Thoracic aorta (tissue), 2 donors: ENCODE measurements around the gene RAB20. TPM values are rescaled to one million over a fixed set of nuclear protein-coding genes. Genes with fewer than 3 reads are reported as not detected.

Experiments
- ATAC-seq: fragments of 150-250 bp; one replicate; pipeline ENCODE4 v1.8.0; 2017; ENCODE audit warnings: low read depth; ENCODE audit not compliant: insufficient number of reproducible peaks, low FRiP score
- DNase-seq: peaks from one replicate; pipeline ENCODE4 v3.0.0-alpha.2; 2020; ENCODE audit warnings: low spot score
- H3K27ac ChIP-seq, 2 donors: fragments of 200-600 bp; sonication (generic); 1 replicate in 1 of 2; 2 replicates in 1 of 2; pipeline ENCODE4 v1.5.1; 2016; ENCODE audit warnings: mild to moderate bottlenecking in 2 of 2, moderate library complexity in 2 of 2
- H3K27me3 ChIP-seq: fragments of 200-600 bp; sonication (generic); replicated peaks from 2 replicates; pipeline ENCODE4 v1.6.0; 2016; ENCODE audit warnings: mild to moderate bottlenecking; ENCODE audit not compliant: insufficient read depth
- H3K36me3 ChIP-seq: fragments of 200-600 bp; sonication (generic); one replicate; pipeline ENCODE4 v1.5.1; 2016
- H3K4me1 ChIP-seq, 2 donors: fragments of 200-600 bp; sonication (generic); 1 replicate in 1 of 2; 2 replicates in 1 of 2; pipeline versions ENCODE4 v1.5.1 to v1.6.0; 2016; ENCODE audit warnings: low read depth in 2 of 2, mild to moderate bottlenecking in 1 of 2; ENCODE audit not compliant: control insufficient read depth in 1 of 2
- H3K4me3 ChIP-seq: fragments of 200-600 bp; sonication (generic); 2 replicates; pipeline ENCODE4 v1.5.1; 2016; ENCODE audit warnings: mild to moderate bottlenecking
- H3K9me3 ChIP-seq: fragments of 200-600 bp; sonication (generic); 2 replicates; pipeline ENCODE4 v1.5.1; 2016
- CTCF ChIP-seq: fragments of 200-600 bp; sonication (generic); IDR thresholded peaks from one replicate; pipeline ENCODE4 v1.5.1; 2019; ENCODE audit warnings: antibody characterized with exemption
- total RNA-seq, 2 donors: library from RNA; depleted of rRNA; stranded (reverse); fragments of >200 nt; gene quantifications; one replicate each; pipeline versions ENCODE4 v1.1.0 to v1.2.3, GENCODE V29; 2016

Gene RAB20
- total RNA-seq, 2 donors from 2014 or later = 22.6 to 34.5 TPM

- no peak overlapping the region for H3K4me3 ChIP-seq
- H3K27ac ChIP-seq = no peak overlapping the region
Measured at GRCh38 chr13:110557610-110558305, 3.8 kb downstream of the RAB20 start.

GRCh38 chr13:110557082-110557481, 4.4 kb downstream of the RAB20 start:
- no peak for TF ChIP-seq CTCF
- H3K4me3 ChIP-seq = no peak overlapping the region
- no peaks in the 10 kb centered on the region for H3K36me3 ChIP-seq
- H3K9me3 ChIP-seq = no peaks in the 10 kb centered on the region
- H3K27ac ChIP-seq = no peak overlapping the region
- no peaks in the 10 kb centered on the region for H3K27me3 ChIP-seq
- ATAC-seq (no peak), DNase-seq (no peak)
- H3K4me1 ChIP-seq = peaks cover 0 to 42% of the 10 kb centered on the region in 2 donors

More at GRCh38 chr13:110557610-110558305, 3.8 kb downstream of the RAB20 start:
- no peaks in the 10 kb centered on the region for H3K9me3 ChIP-seq
- ATAC-seq (no peak), DNase-seq (no peak)
- peaks cover 3 to 49% of the 10 kb centered on the region in 2 donors for H3K4me1 ChIP-seq
- H3K36me3 ChIP-seq = no peaks in the 10 kb centered on the region
- H3K27me3 ChIP-seq = no peaks in the 10 kb centered on the region
- TF ChIP-seq CTCF = no peak

GRCh38 chr13:110556224-110556606, 5.3 kb downstream of the RAB20 start:
- ATAC-seq = no peak
- Histone ChIP-seq H3K4me3 (no peak overlapping the region), H3K27ac (no peak overlapping the region), H3K36me3 (no peaks in the 10 kb centered on the region), H3K4me1 (peaks cover 3 to 50% of the 10 kb centered on the region in 2 donors), H3K27me3 (no peaks in the 10 kb centered on the region), H3K9me3 (no peaks in the 10 kb centered on the region)
- no peak for TF ChIP-seq CTCF
- no peak for DNase-seq

GRCh38 chr13:110555601-110556223, 5.8 kb downstream of the RAB20 start:
- H3K27ac ChIP-seq = no peak overlapping the region
- no peaks in the 10 kb centered on the region for H3K27me3 ChIP-seq
- ATAC-seq (no peak), DNase-seq (no peak)
- H3K4me1 ChIP-seq = peaks cover 4 to 54% of the 10 kb centered on the region in 2 donors
- no peaks in the 10 kb centered on the region for H3K9me3 ChIP-seq
- no peaks in the 10 kb centered on the region for H3K36me3 ChIP-seq
- H3K4me3 ChIP-seq = no peak overlapping the region
- no peak for TF ChIP-seq CTCF

GRCh38 chr13:110554946-110555345, 6.6 kb downstream of the RAB20 start:
- H3K4me1 ChIP-seq = peaks cover 4 to 53% of the 10 kb centered on the region in 2 donors
- H3K27ac ChIP-seq = no peak overlapping the region
- H3K4me3 ChIP-seq = no peak overlapping the region
- H3K9me3 ChIP-seq = no peaks in the 10 kb centered on the region
- no peaks in the 10 kb centered on the region for H3K36me3 ChIP-seq
- ATAC-seq (no peak), DNase-seq (no peak)
- no peaks in the 10 kb centered on the region for H3K27me3 ChIP-seq
- no peak for TF ChIP-seq CTCF
